HG02571 (cell line): ENCODE measurements around the gene ITCH.

Experiments
- ATAC-seq: cut with Tn5 transposase; IDR thresholded peaks from one replicate; pipeline ENCODE4 v1.9.1; 2021; ENCODE audit warnings: mild to moderate bottlenecking, moderate library complexity; ENCODE audit not compliant: unreplicated experiment

The ITCH gene

DNA sequence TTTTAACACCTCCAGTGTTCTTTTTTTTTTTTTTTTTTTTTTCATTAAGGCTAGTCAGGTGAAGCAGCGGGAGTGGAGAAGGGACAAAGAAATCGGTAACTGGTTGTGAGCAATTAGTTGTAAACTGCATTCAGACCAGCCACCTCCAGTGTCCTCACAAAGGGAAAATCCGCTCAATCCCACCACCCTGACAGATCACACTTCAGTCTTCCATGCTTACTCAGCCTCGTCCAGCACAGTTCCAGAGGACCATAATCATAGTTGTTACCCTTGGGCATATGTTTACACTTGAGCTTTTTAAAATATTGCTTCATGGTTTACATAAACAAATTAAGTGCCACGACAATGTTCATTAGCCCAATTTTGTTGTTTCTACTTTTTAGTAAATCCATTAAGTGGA lies 163.4 kb downstream of the ITCH start:
- no peak for ATAC-seq

DNA sequence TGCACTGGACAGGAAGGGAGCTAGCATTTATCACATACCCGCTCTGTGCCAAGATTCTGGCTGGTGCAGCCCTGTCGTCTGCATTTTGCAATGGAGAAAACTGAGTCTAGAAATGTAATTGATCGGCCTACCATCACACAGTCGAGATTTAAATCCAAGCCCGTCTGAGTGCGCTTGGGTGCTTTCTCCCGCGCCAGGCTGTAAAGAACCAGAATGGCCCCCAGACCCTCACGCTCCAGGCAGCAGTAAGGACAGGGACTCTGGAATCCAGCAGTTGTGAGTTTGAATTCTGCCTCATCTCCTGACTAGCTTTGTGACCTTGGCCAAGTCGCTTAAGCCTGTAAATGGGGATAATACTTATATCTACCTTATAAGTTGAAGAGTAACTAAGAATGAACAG lies 163.9 kb downstream of the ITCH start:
- no peak for ATAC-seq

DNA sequence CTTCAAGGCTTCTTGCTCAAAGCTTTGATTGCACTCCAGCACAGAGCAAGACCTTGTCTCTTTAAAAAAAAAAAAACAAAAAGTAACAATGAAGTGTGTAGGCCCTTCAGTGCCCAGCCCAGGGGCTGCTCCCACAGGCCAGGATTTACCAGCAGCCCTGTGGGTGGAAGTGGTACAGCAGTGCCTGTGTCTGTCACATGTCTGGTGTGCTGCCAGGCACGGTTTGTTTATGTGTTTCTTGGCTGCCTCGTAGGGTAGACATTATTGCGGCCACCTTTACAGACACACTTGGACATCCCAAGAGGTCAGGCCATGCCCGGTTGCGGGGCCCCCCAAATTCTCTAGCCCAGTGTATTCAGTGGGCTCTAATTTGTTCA lies 165.8 kb downstream of the ITCH start:
- ATAC-seq, result no peak

DNA sequence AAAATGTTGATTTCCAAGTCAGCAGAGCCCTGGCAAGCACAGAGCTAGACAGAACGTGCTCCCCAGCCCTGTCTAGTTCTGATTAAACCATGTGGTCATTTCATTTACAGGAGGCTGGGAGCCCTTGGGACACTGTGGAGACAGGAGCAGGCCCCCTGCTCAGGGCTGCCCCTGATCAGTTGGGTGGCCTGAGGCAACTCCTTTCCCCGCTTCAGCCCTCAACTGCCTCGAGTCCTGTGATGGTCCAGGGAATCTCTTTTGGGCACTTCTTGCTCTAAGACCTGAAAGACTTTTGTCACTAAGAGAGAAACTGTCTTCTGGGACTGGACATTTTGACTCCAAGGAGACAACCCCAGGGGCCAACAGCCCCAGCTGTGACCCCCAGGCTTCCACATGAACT lies 166.7 kb downstream of the ITCH start:
- no peak for ATAC-seq

DNA sequence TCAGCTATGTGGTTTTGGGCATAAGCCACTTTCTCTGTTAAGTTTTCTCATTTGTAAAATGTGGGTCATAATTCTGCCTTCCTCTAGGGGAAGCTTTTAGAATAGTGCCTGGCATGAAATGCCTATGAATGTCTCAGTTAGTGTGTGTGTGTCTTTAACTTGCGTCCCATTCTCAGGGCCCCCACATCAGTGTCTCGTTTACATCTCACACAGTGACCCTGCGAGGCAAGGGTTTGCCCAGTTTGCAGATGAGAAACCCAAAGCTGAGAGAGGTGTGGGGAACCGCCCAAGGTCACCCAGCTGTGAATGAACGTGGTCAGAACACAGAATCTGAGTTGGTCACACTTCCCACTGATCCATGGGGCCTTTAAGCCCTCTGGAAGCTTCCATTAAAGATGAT lies 167.3 kb downstream of the ITCH start:
- no peak for ATAC-seq

DNA sequence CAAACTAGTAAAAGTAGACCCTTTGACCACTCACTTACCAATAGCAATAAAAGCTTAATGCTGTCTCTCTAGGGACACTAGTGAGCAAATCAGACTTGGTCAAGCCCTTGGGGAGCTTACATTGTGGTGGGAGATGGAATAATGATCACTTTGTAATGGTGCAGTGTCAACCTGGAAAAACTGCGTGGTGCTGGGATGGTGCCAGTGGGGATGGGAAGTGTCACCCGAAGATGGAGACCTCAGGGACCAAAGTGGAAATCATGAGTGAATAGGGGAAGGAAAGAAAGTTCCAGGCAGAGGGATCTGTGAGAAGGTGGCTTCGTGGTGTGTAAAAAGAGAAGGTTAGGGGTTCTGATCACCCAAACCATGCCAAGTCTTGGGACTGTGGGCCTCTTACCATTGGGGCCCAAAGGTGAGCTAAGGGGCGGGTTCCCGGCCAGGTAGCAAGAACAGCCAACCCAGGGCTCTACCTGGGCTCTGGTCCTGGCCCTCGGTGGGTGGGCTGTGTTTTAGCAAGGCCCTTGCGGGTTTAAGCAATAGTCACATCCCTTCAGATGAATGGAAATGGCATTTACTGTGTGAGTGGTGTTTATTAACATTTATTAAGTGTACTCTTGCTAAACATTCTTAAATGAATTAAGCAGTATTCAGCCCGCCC lies 168.7 kb downstream of the ITCH start:
- no peak for ATAC-seq

DNA sequence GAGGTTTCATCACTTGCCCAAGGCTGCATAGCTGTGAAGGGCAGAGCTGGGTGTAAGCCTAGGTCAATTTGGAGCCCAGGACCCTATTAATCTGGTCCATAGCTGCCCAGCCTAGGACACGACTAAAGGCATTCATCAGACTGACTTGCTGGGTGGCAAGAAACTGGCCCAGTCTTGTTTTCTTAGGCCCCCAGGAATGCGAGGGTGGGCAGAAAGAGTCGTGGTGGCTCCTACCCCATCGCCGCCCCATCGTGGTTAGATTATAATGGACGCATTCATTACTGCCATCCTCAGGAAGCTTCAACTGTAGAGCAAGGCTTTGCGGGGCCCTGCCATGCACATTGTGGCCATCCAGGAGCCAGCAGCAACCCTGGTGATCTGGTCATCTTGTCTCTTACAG lies 169.2 kb downstream of the ITCH start:
- no peak for ATAC-seq

DNA sequence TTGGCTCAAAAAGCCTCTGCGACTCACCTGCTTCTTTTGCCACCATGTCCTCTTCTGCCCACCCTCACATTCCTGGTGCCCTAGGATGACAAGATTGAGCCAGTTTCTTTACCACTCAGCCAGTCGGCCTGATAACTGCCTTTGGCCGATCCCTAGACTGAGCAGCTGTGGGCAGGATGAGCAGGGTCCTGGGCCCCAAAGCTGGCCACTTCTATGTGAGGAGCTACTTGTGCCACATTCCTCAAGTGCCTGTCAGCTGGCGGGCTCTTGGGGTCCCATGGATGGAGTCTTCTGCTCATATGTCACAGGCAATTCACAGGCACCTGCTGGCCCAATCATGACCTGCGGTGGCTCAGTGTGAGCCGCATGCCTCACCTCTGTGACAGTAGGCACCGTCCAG lies 169.7 kb downstream of the ITCH start:
- ATAC-seq, result no peak

DNA sequence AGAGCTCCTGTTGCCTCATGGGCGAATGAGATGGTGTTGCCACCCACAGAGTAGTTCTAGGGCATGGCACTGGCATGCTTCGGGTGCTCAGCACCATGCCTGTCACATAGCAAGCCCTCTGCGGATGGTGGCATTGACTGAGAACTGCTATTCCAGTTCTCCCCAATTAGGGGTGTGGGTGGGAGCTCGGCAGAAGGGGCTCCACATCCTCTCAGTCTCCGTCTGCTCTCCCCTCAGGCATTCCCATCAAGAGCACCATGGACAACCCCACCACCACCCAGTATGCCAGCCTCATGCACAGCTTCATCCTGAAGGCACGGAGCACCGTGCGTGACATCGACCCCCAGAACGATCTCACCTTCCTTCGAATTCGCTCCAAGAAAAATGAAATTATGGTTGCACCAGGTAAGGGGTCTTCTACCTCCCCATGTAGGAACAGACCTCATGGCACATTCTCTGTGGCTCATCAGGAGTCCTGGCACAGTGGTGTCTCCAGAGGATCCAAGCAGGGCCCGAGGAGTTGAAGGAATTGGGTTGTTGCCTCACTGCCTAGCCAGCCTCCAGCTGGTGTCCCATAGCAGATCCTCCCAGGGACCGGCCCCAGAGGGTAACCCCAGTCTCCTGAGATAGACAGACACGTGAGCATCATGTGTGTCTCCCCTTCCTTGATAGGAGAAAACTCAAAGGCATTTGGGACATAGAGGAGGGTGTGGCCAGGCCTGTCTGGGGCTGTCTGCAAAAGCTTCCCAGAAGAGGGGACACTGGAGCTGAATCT lies 171.5 kb downstream of the ITCH start:
- ATAC-seq, result no peak

DNA sequence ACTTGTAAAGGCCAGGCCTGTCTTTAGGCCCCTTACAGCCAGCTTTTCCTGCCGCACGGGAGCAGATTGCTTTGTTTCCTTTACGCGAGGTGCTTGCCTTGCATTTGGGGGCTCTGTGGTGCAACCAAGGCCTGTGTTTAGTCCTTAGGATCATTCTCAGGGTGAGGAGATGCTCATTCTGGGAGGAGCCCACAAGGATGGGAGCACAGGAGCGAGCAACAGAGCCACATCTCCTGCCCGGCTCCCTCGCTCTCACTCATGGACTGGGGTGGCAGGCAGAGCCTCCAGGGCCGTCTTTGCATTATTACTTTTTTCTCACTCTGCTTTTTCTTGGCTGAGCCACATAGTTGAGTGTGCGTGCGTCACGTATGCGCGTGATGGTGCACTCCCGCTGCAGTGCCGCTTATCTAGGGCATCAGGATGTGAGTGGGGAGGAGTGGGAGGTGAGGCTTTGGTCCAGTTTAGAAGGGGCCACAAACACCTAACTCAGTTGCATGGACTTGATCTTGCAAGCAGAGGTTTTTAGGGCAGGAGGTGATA lies 172.3 kb downstream of the ITCH start:
- no peak for ATAC-seq

DNA sequence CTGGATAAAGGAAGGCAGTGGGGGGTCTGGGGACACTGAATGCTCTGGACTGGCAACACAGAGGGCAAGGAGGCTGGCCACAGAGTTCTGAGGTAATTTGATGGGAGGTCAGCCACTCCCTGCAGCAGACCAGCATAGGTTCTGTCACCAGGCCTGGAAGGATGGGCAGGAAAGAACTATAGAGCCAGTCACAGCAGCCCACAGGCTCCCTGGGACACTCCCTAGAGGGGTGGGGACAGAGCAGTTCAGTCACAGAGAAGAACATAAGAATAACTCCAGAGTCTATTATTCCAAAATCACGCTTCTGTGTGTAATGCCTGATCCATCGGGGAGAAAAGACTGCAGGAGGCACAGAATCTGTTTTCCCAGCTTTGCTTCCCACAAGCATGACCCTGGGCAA lies 172.8 kb downstream of the ITCH start:
- ATAC-seq, result no peak

DNA sequence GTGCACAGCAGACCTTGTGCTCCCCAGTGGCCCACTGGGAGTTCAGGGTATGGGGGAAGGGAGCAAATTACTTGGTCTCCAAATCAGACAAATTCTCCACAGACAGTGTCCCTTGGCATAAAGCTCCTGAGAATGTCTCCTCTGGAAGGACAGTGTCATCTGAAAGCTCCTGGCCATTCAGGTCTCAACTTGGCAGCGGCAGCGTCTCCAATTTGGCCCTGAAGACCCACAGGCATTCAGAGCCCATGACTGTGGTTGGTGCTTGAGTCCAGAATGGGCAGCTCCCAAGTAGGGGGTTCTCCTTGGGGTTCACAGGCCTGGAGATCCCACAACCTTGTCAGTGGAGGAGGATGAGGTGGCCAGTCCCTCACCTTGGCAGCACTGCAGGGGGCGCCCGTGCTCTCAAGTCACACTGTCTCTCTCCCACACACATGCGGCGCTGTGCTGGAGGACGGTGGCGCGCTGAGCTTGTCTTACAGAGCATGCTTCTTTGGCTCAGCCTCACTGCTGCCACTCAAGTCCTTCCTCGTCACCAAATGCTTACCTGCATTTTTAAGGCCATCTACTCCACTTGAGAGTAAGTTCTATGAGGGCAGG lies 173.8 kb downstream of the ITCH start:
- no peak for ATAC-seq

DNA sequence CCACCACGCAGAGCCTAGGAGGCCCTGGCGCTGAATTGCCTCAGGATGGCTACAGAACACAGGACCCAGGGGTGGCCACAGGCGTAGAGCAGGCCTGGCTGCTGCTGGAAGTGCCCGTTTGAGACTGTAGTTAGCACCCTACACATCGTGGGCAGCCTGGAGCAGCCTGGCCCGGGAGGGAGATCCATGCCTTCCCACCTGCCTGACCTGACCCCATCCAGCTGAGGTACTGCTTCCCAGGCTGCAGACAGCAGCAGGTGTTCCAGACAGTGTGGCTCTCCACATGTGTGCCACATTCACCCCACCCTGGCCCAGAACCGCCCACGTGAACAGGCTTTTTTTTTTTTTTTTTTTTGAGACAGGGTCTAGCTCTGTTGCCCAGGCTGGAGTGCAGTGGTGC lies 174.6 kb downstream of the ITCH start:
- no peak for ATAC-seq

DNA sequence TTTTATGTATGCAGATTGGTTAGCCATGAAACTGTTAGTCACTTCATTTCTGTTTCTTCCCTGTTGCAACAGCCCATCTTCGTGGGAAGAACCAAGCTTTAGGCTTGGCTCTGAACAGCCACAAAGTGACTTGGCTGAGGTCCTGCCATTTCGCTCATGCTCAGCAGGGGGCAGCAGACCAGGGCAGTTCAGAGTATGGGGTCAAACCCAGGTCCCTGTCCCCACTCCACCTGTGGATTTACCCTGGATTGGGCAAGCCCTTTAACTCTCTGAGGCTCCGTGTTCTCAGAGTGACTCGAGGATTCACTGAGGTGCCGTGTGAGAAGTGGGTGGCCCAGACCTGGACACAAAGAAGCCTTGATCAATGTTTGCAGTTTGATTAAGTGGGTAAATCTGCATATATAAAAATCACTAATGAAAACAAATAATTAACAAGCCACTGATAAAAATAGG lies 175.6 kb downstream of the ITCH start:
- ATAC-seq, result no peak

DNA sequence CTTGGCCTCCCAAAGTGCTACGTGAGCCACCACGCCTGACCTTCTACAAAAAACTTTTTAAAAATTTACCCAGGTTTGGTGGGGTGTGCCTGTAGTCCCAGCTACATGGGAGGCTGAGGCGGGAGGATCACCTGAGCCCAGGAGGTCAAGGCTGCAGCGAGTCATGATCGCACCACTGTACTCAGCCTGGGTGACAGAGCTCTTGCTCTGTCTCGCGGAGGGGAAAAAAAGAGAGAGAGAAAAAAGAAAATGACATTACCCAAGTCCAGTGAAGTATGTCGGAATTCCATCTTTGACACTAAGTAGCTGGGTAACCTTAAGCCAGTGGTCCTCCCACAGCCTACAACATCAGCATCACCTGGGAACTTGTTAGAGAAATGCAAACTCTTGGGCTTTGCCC lies 176.7 kb downstream of the ITCH start:
- no peak for ATAC-seq

DNA sequence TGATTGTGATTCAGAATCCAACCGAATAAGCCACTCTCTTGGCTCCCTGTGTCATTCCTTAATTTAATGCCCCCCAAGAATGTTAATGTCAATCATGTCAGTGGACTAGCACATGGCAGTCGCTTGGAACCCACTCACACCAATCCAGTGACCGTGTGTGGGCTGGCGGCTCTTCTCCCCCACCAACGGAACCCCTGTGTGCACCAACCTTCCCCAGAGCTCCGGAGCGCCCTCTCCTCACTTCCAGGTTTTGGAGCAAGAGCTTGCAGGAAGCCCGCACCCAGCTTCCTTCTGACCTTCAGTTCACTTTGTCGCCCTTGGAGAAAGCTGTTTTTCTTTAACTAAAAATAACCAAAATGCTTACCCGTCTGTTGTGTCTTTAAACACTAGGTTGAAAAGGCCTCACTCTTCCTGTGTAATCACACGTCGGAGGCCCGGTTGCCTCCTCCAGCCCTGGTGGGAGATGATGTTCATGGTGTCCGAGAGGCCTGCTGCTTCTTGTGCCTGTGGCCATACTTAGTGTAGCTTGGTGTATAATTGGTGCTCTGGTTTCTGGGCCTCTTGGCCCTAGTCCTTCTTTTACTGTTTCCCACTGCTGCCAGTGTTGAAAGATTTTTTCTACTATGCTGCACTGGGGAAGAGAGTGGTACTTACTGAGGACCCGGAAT lies 177.7 kb downstream of the ITCH start:
- ATAC-seq, result no peak

DNA sequence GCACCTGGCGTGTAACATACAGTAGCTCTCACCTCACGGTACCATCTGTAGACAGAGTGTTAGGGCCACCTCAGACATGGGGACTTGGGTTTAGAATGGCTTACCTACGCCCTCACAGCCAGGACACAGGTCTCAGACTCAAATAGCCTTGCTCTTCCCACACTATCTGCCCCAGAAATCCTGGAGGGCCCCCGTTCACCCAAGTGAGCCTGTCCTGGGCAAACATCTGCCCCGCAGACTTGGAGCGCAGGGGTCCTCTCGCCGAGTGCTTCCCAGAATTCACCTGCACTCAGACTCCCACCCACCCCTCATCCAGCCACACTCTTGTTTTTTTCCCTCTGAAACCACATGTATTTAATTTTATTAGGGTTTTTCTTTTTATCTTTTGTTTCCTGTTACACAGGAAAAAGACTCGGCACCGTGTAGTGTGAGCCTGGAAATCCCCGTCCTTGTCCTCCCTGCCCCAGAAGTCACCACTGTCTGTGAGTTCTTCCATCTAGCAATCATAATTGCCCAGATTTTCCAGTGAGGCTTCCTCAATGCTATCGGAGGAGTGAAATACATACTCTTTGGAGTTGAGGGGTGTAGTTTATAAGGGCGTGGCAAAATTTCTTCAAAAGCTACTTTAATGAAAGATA lies 178.3 kb downstream of the ITCH start:
- ATAC-seq, result no peak

DNA sequence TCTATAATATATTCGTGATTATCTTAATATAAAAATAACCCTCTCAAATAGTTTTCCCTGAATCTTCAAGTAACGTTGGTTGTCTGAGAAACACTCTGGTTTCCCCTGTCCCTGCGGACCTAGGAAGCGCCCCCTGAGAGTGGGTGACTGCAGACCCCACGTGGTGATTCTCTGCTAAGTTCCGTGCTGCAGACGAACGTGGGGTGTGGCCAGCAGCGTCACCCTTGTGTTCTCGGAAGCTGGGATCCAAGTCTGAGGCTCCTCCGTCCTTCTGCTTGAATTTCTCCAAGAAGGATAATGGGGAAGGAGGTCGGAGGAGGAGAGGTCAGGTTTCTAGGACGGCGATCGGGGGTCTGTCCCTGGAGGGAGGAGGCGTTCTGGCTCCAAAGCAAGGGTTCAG lies 178.8 kb downstream of the ITCH start:
- ATAC-seq, result no peak

DNA sequence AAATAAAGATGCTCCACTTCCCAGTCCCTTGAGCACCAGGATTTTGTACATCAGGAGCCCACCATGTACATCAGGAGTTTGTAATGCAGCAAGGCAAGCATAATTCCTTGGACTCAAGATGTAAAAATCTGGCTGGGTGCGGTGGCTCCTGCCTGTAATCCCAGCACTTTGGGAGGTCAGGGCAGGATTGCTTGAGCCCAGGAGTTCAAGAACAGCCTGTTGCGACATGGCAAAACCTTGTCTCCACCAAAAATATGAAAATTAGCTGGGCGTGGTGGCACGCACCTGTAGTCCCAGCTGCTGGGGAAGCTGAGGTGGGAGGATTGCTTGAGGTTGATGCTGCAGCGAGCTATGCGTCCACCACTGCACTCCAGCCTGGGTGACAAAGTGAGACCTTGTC lies 179.4 kb downstream of the ITCH start:
- no peak for ATAC-seq

DNA sequence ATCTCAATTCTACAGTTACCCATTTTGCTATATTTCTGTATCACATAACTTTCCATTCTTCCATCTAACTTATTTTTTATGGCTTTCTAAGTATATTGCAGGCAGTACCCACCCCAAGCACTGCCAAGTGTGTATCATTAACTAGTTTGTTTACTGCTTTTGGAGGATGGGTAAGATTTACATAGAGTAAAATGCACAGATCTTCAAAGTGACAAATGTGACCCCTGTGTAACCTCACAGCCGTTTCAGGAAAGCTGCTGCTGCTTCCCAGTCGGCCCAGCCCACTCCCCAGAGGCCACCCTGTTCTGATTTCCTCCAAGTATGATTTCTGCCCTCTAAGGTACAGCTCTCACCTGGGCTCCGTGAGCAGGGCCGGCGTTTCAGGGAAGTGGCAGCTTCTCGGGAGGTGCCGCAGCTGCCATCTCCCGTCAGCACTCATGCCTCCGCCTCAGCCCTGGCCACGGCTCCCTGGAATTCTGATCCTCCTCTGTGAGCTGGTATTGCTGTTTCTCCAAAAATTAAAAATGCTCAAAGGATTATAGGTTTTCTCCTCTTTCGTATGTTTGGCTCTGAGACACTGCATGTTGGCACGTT lies 180.5 kb downstream of the ITCH start:
- ATAC-seq, result no peak
